ENCODE results near the gene AQP12B. TPM values are rescaled to one million over a fixed set of nuclear protein-coding genes. Genes with fewer than 3 reads are reported as not detected.

Gene AQP12B
- total and polyA plus RNA-seq, 2 of the 13 experiments (the other 11 are each of a cell fraction or from before 2014, with no cell fraction given), result not detected

DNA sequence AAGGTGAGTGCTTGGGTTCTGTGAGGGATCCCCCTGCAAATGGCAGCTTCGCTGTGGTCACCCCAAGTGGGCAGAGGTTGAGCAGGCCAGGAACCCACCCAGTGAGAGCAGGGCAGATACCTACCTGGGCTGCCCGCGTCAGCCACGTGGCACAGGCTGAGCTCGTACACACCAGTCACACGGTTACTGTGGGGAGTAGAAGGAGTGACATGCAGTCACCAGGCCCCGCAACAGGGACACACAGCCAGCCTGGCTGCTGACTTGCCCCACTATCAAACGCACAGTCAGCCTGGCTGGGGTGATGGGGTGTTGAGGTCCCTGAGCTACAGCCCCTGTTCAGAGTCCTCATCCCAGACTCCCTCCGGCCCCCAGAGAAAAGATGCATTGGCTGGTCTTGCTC, 41.2 kb upstream of the AQP12B start:
- DNase-seq (ENCODE audit: low spot score) (no peak), ATAC-seq (no peak), FAIRE-seq (no peak)
- ChIA-PET CTCF (ENCODE audit: low intra/inter-chr PET ratio, low total read pairs) (no interaction called here), POLR2A (no interaction called here)
- no TSS peak for BruUV-seq (replicated peaks)
- H3K9me3 ChIP-seq (ENCODE audit: low read length), result no peaks in the 10 kb centered on the region
- intact Hi-C loops (cut with micrococcal nuclease; ENCODE audit: unreplicated experiment) (no loop called here), in situ Hi-C loops (cut with HindIII; ENCODE audit: extremely low pct_ligation_motif_present, low pct_unique_long_range_greater_than_20kb) (no loop called here)
- peaks cover 69 to 99% of the 10 kb centered on the region in 2 experiments for H3K27me3 ChIP-seq (ENCODE audit: control insufficient read depth in 1 of 2, insufficient read depth in 2 of 2, low read length in 2 of 2)
- no peak overlapping the region for H2AFZ ChIP-seq (ENCODE audit: low read length)
- no peaks in the 10 kb centered on the region for H3K4me1 ChIP-seq (ENCODE audit: insufficient read depth, low read length)
- no peak overlapping the region for H3K27ac ChIP-seq (ENCODE audit: extremely low read length, insufficient read depth, low read length)
- no peak overlapping the region for H3K4me2 ChIP-seq (ENCODE audit: low read depth, low read length)
- TF ChIP-seq KLF11 (CRISPR knock-in tag; IDR thresholded peaks at IDR 0.05), result no peak
- no peak for TF ChIP-seq ZNF577 (CRISPR knock-in tag; IDR thresholded peaks at IDR 0.05; ENCODE audit: borderline replicate concordance, low read depth)
- TF ChIP-seq REXO4 (CRISPR knock-in tag; IDR thresholded peaks at IDR 0.05; ENCODE audit: borderline replicate concordance), result no peak
- TF ChIP-seq FIP1L1 (IDR thresholded peaks at IDR 0.05; ENCODE audit: borderline replicate concordance, insufficient read depth, low read depth, low read length), result no peak
- TF ChIP-seq MIER2 (CRISPR knock-in tag; IDR thresholded peaks at IDR 0.05), result no peak
- no peak for TF ChIP-seq GZF1 (CRISPR knock-in tag; IDR thresholded peaks at IDR 0.05)
- TF ChIP-seq, protein P1, sequence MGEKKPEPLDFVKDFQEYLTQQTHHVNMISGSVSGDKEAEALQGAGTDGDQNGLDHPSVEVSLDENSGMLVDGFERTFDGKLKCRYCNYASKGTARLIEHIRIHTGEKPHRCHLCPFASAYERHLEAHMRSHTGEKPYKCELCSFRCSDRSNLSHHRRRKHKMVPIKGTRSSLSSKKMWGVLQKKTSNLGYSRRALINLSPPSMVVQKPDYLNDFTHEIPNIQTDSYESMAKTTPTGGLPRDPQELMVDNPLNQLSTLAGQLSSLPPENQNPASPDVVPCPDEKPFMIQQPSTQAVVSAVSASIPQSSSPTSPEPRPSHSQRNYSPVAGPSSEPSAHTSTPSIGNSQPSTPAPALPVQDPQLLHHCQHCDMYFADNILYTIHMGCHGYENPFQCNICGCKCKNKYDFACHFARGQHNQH (CRISPR knock-in tag; IDR thresholded peaks at IDR 0.05), result no peak
- no peak for TF ChIP-seq ZNF780A (CRISPR knock-in tag; IDR thresholded peaks at IDR 0.05)
- no peak for TF ChIP-seq ESRRA (CRISPR knock-in tag; IDR thresholded peaks at IDR 0.05; ENCODE audit: low read depth)
- no peak for TF ChIP-seq ZNF772 (CRISPR knock-in tag; IDR thresholded peaks at IDR 0.05)
- TF ChIP-seq KDM6A (CRISPR knock-in tag; IDR thresholded peaks at IDR 0.05; ENCODE audit: low read depth), result no peak
- TF ChIP-seq, protein P2, sequence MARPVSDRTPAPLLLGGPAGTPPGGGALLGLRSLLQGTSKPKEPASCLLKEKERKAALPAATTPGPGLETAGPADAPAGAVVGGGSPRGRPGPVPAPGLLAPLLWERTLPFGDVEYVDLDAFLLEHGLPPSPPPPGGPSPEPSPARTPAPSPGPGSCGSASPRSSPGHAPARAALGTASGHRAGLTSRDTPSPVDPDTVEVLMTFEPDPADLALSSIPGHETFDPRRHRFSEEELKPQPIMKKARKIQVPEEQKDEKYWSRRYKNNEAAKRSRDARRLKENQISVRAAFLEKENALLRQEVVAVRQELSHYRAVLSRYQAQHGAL (CRISPR knock-in tag; IDR thresholded peaks at IDR 0.05; ENCODE audit: not compliant biosample characterization), result no peak
- no peak for TF ChIP-seq HES4 (CRISPR knock-in tag; IDR thresholded peaks at IDR 0.05; ENCODE audit: borderline replicate concordance)
- H4K20me1 ChIP-seq (ENCODE audit: insufficient read depth, low read length), result no peaks in the 10 kb centered on the region; the same call in 1 of the 2 replicates
- no peak overlapping the region for H3K4me3 ChIP-seq (replicated peaks in 1 of 3; ENCODE audit: insufficient read depth in 1 of 3, low read depth in 2 of 3, low read length in 3 of 3)
- no peaks in the 10 kb centered on the region for H3K36me3 ChIP-seq (replicated peaks in 1 of 2; ENCODE audit: control insufficient read depth in 1 of 2, insufficient read depth in 2 of 2, low read length in 2 of 2)
- H3K79me2 ChIP-seq (ENCODE audit: insufficient read depth, low read length), result no peaks in the 10 kb centered on the region
- WGBS (ENCODE audit: low lambda C conversion rate), result 20% methylated on average over 3 of the region's 9 CpGs
- H3K9ac ChIP-seq (ENCODE audit: insufficient read depth, low read depth, low read length), result no peak overlapping the region

Data from HepG2 (cell line).